Spleen (tissue), 11 donors: ENCODE data around the gene CPA4. TPM values are rescaled to one million over a fixed set of nuclear protein-coding genes. Genes with fewer than 3 reads are reported as not detected.

Experiments used
- DNase-seq: peaks from one replicate; pipeline ENCODE4 v3.0.0-alpha.2; 2020
- H3K27ac ChIP-seq, 8 donors: fragments of 200-600 bp; sonication (generic) in 7 of 8; 1 replicate in 4 of 8; 2 replicates in 4 of 8; pipeline versions ENCODE4 v1.5.0 to v1.8.0; 2016 to 2021; ENCODE audit warnings: inconsistent platforms in 4 of 8, mild to moderate bottlenecking in 4 of 8, moderate library complexity in 1 of 8
- H3K27me3 ChIP-seq, 7 donors: fragments of 200-600 bp; sonication (generic) in 6 of 7; replicated peaks in 1 of 7; 1 replicate in 4 of 7; 2 replicates in 3 of 7; pipeline versions ENCODE4 v1.5.0 to v1.8.0; 2016 to 2021; ENCODE audit warnings: inconsistent platforms in 3 of 7, mild to moderate bottlenecking in 1 of 7
- H3K36me3 ChIP-seq, 6 donors: fragments of 200-600 bp; sonication (generic) in 5 of 6; 1 replicate in 4 of 6; 2 replicates in 2 of 6; pipeline versions ENCODE4 v1.5.0 to v1.8.0; 2016 to 2021; ENCODE audit warnings: inconsistent platforms in 2 of 6
- H3K4me1 ChIP-seq, 6 donors: fragments of 200-600 bp; sonication (generic) in 5 of 6; 1 replicate in 3 of 6; 2 replicates in 3 of 6; pipeline versions ENCODE4 v1.5.0 to v1.8.0; 2016 to 2021; ENCODE audit warnings: inconsistent platforms in 3 of 6
- H3K4me3 ChIP-seq, 8 donors: fragments of 200-600 bp; sonication (generic) in 7 of 8; 1 replicate in 4 of 8; 2 replicates in 4 of 8; pipeline versions ENCODE4 v1.5.0 to v1.8.0; 2016 to 2021; ENCODE audit warnings: inconsistent platforms in 4 of 8, mild to moderate bottlenecking in 4 of 8, moderate library complexity in 2 of 8
- H3K9me3 ChIP-seq, 8 donors: fragments of 200-600 bp; sonication (generic) in 7 of 8; 1 replicate in 4 of 8; 2 replicates in 4 of 8; pipeline versions ENCODE4 v1.5.0 to v1.8.0; 2016 to 2021; ENCODE audit warnings: inconsistent platforms in 4 of 8
- CTCF ChIP-seq, 11 experiments: fragments of 200-600 bp in 7 of 11; fragments of 450-650 bp in 4 of 11; sonication (generic) in 4 of 11; IDR thresholded peaks in 8 of 11; conservative IDR thresholded peaks in 3 of 11; 1 replicate in 7 of 11; 2 replicates in 4 of 11; pipeline versions ENCODE4 v1.4.0 to v1.8.0; 2016 to 2021; ENCODE audit warnings: antibody characterized with exemption in 11 of 11, inconsistent platforms in 4 of 11, mild to moderate bottlenecking in 1 of 11
- POLR2A ChIP-seq, 3 donors: fragments of 450-650 bp; IDR thresholded peaks; one replicate each; pipeline ENCODE4 v1.5.1; 2017; ENCODE audit warnings: antibody characterized with exemption in 3 of 3, mild to moderate bottlenecking in 1 of 3
- POLR2AphosphoS5 ChIP-seq, 3 donors: sonication (generic); formaldehyde crosslinking; IDR thresholded peaks; one replicate each; pipeline ENCODE4 v1.5.1; 2017; ENCODE audit warnings: antibody characterized with exemption in 3 of 3
- WGBS, 5 donors: extraction: QIAGEN DNeasy Blood & Tissue Kit in 3 of 5; methylation state at CpG; one replicate each; pipeline versions ENCODE4 v1.1.5 to v1.1.7; 2013 to 2018; 5-methylcytosine and 5-hydroxymethylcytosine counted together
- intact Hi-C: fragments of 100-400 bp; cut with DNase I; formaldehyde crosslinking; loops from one replicate; pipeline ENCODE4 v1.15.0; 2023; ENCODE audit warnings: low total_unique reads
- polyA plus RNA-seq, 3 donors: library from polyadenylated mRNA; stranded (reverse); fragments of 200-250 nt; gene quantifications; one replicate each; pipeline ENCODE4 v1.2.1, GENCODE V29; 2013
- total RNA-seq, 7 donors: library from RNA; depleted of rRNA in 3 of 7; stranded (reverse); fragments of >200 nt in 3 of 7; fragmentation: NEBNext Ultra II Directional in 4 of 7; extraction: Animal tissue kit (Norgen Biotek cat#: 25700) in 4 of 7; gene quantifications; one replicate each; pipeline versions ENCODE4 v1.1.0 to v1.2.1, GENCODE V29; 2016 to 2021
- donor health status: healthy with polysubstance abuse.
- donor health status: DM: no; HTN: no; CAD: no; lungs with moderate emphysema.
- donor health status: DM: no; HTN: no; CAD: no.
- donor health status: Bipolar disorder and iron deficiency.
- donor health status: healthy.
- donor health status: DM: no; HTN: no; CAD: no.
- donor health status: DM: yes; HTN: yes; CAD: no.

CPA4 gene
- total and polyA plus RNA-seq, 10 donors, result 0.15 to 3.3 (median 0.78) TPM

- TF ChIP-seq POLR2A (IDR thresholded peaks at IDR 0.05) (no peak), CTCF (IDR thresholded peaks at IDR 0.05 in 8 of 11, conservative IDR thresholded peaks at IDR 0.05 in 3 of 11) (no peak), POLR2AphosphoS5 (IDR thresholded peaks at IDR 0.05) (no peak)
- no peaks in the 10 kb centered on the region for H3K9me3 ChIP-seq
- DNase-seq, result no peak
- H3K4me1 ChIP-seq, result no peaks in the 10 kb centered on the region
- H3K27me3 ChIP-seq, result no peaks in the 10 kb centered on the region
- no peaks in the 10 kb centered on the region for H3K36me3 ChIP-seq
- no peak overlapping the region for H3K27ac ChIP-seq
- WGBS, 5 donors, result 85 to 96% (median 94%) methylated on average over 4 of the region's 4 CpGs
- intact Hi-C loops, result no loop called here
- no peak overlapping the region for H3K4me3 ChIP-seq
Observed at GRCh38 chr7:130288168-130288567, 4.8 kb upstream of the CPA4 start.

- Histone ChIP-seq H3K27ac (no peak overlapping the region), H3K4me1 (no peaks in the 10 kb centered on the region), H3K9me3 (no peaks in the 10 kb centered on the region), H3K27me3 (no peaks in the 10 kb centered on the region), H3K36me3 (no peaks in the 10 kb centered on the region), H3K4me3 (no peak overlapping the region)
- TF ChIP-seq CTCF (IDR thresholded peaks at IDR 0.05 in 8 of 11, conservative IDR thresholded peaks at IDR 0.05 in 3 of 11) (no peak), POLR2AphosphoS5 (IDR thresholded peaks at IDR 0.05) (no peak), POLR2A (IDR thresholded peaks at IDR 0.05) (no peak)
- 71 to 77% (median 76%) methylated on average over 5 of the region's 5 CpGs for WGBS, 5 donors
- DNase-seq, result no peak
- intact Hi-C loops, result no loop called here
Observed at GRCh38 chr7:130288829-130289228, 4.1 kb upstream of the CPA4 start.

- intact Hi-C loops, result no loop called here
- TF ChIP-seq CTCF (IDR thresholded peaks at IDR 0.05 in 8 of 11, conservative IDR thresholded peaks at IDR 0.05 in 3 of 11) (no peak), POLR2AphosphoS5 (IDR thresholded peaks at IDR 0.05) (no peak), POLR2A (IDR thresholded peaks at IDR 0.05) (no peak)
- WGBS, 5 donors, result 90 to 96% (median 91%) methylated on average over 7 to 9 of the region's 9 CpGs
Observed at GRCh38 chr7:130289478-130289877, 3.5 kb upstream of the CPA4 start.

GRCh38 chr7:130290745-130291144 is 2.2 kb upstream of the CPA4 start:
- Histone ChIP-seq H3K9me3 (no peaks in the 10 kb centered on the region), H3K27ac (no peak overlapping the region), H3K27me3 (no peaks in the 10 kb centered on the region), H3K36me3 (no peaks in the 10 kb centered on the region), H3K4me3 (no peak overlapping the region), H3K4me1 (no peaks in the 10 kb centered on the region)
- no peak for DNase-seq
- 91 to 99% (median 93%) methylated on average over 5 to 6 of the region's 6 CpGs for WGBS, 5 donors
- intact Hi-C loops, result no loop called here
- TF ChIP-seq CTCF (IDR thresholded peaks at IDR 0.05 in 8 of 11, conservative IDR thresholded peaks at IDR 0.05 in 3 of 11) (no peak), POLR2AphosphoS5 (IDR thresholded peaks at IDR 0.05) (no peak), POLR2A (IDR thresholded peaks at IDR 0.05) (no peak)

More at GRCh38 chr7:130289478-130289877, 3.5 kb upstream of the CPA4 start:
- Histone ChIP-seq H3K36me3 (no peaks in the 10 kb centered on the region), H3K4me1 (no peaks in the 10 kb centered on the region), H3K27me3 (no peaks in the 10 kb centered on the region), H3K9me3 (no peaks in the 10 kb centered on the region), H3K27ac (no peak overlapping the region), H3K4me3 (no peak overlapping the region)
- DNase-seq, result no peak
